ENCODE results near the gene ATP1A2.

Gene ATP1A2

GRCh38 chr1:160115545-160116282 is at the start of gene ATP1A2:
Gene ATP1A2, plus strand, starts transcription at chr1:160115759. Its CDS starts 103 bp downstream, at chr1:160115862.
- DNase-seq (ENCODE audit: low read depth, low spot score), result no peak

GRCh38 chr1:160066829-160067745 is 48.5 kb upstream of the ATP1A2 start:
- no peak for DNase-seq (ENCODE audit: low read depth, low spot score)

- DNase-seq (ENCODE audit: low read depth, low spot score), result no peak
Measured at GRCh38 chr1:160068225-160068624, 47.3 kb upstream of the ATP1A2 start.

GRCh38 chr1:160069460-160070231 is 45.9 kb upstream of the ATP1A2 start, which contains the start of gene KCNJ10:
Gene KCNJ10, minus strand, starts transcription at chr1:160070160. Its CDS starts 27,628 bp downstream, at chr1:160042532.
- no peak for DNase-seq (ENCODE audit: low read depth, low spot score)

GRCh38 chr1:160070243-160071163 is 45.1 kb upstream of the ATP1A2 start:
- DNase-seq (ENCODE audit: low read depth, low spot score), result no peak

GRCh38 chr1:160071289-160071688 is 44.3 kb upstream of the ATP1A2 start:
- no peak for DNase-seq (ENCODE audit: low read depth, low spot score)

DNA sequence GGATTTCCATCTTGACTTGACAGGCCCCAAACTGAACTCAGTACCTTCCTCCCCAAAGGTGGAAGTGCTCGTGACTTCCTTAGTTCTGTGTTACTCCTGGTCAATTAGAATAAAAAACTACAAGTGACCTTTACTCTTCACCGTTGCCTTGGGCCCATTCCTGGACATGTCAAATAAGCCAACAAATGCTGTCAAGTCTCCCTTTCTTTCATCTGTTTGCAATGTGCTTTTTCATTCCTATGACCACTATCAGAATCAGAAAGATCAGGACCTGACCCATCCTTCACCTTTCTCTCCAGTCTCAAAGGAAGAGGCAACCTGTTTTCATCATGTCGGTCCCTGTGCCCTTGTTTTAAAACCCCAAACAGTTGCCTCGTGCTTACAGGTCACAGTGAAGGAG is 40.7 kb upstream of the ATP1A2 start:
- DNase-seq (ENCODE audit: low read depth, low spot score), result no peak

DNA sequence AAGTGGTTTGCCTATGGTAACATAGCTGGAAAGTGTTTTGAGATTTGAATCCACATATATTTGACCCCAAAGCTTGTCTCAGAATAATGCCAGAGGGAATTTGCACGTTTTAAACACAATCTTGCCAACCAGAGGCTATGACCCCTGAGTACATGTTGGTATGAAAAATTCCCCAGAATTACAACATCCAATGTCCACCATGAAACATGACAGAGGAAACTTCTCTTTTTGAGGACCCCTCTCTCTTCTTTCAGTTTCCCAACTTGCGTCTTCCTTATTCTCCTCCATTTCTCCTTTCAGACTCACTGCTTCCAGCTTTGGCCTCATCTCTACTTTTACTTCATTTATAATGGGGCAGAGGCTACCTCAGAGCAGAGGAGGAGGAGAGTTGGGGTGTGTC is 39.7 kb upstream of the ATP1A2 start:
- DNase-seq (ENCODE audit: low read depth, low spot score), result no peak

GRCh38 chr1:160076295-160076694 is 39.3 kb upstream of the ATP1A2 start:
- no peak for DNase-seq (ENCODE audit: low read depth, low spot score)

DNA sequence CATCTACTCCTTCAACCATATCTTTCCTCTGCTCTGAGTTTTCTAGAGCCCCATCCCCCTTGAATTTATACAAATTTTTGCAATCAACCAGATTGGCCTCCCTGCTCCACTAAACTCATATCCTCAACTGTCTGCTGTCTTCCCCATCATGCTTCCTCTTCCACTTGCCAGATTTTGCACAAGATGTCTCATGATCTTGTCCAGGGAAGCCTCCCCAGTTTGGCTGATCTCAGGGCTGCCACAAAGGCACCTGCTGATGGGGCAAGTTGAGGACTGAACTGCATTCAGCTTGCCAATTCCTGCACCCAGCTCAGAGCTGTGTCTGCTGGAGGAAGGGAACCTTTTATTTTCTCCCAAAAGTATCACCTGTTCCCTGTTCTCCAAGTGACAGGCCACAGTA is 38.1 kb upstream of the ATP1A2 start:
- no peak for DNase-seq (ENCODE audit: low read depth, low spot score)

GRCh38 chr1:160078512-160079195 is 36.9 kb upstream of the ATP1A2 start:
- DNase-seq (ENCODE audit: low read depth, low spot score), result no peak

- no peak for DNase-seq (ENCODE audit: low read depth, low spot score)
Measured at GRCh38 chr1:160079448-160079847, 36.1 kb upstream of the ATP1A2 start.

DNA sequence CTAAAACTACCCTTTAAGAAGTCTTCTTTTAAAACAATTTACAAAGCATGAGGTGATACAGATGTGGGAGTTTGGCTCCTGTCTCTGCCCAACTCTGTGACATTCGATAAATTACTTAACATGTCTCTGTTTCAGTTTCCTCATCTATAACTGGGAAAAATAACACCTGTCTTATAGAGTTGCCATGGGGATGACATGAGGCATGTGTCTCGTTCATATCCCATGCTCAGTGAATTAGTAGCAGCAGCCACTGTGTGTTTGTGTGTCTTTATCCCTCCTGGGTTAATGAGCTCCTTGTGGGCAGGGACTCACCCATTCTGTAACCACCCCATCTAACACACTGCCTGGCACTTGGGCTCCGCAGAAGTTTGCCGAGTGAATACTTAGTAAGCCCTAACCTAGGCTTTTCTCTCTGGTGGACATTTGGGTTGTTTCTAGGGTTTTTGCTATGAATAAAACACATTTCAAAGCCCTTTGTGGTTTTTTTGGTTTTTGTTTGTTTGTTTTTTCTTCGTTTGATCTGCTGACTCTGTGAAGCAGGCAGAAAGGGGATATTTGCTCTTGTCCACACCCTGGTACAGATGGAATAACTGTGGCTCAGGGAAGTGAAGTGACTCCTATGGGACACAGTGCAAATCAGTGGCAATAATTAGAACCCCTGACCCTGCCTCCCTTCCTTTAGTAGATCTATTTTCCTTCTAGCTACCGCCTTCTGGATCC is 35.0 kb upstream of the ATP1A2 start:
- DNase-seq (ENCODE audit: low read depth, low spot score), result no peak

GRCh38 chr1:160081261-160081936 is 34.2 kb upstream of the ATP1A2 start, which contains the start of gene KCNJ9:
Gene KCNJ9, plus strand, starts transcription at chr1:160081538. Its CDS starts 2,493 bp downstream, at chr1:160084031.
- DNase-seq (ENCODE audit: low read depth, low spot score), result no peak

DNA sequence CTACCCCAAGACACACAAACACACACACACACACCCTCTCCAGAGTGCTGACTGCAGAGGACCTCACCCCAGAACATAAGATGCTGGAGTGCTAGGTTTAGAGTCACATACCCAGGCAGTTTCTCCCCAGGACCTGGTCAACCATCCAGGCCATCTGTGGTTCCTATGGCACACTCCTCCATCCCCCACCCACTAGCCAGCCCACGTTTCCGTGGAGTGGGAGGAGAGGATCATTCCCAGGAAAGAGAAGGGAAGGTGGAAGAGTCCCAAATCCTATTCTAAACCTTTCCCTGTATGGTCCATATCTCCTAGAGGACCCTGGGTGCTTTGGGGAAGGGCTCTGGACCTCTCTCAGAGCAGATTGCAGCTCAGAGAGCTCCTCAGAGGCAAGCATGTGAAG is 33.1 kb upstream of the ATP1A2 start:
- DNase-seq (ENCODE audit: low read depth, low spot score), result no peak

GRCh38 chr1:160082926-160083325 is 32.6 kb upstream of the ATP1A2 start:
- DNase-seq (ENCODE audit: low read depth, low spot score), result no peak

- DNase-seq (ENCODE audit: low read depth, low spot score), result no peak
Measured at GRCh38 chr1:160083968-160084770, 31.4 kb upstream of the ATP1A2 start.

- no peak for DNase-seq (ENCODE audit: low read depth, low spot score)
Measured at GRCh38 chr1:160084771-160085321, 30.7 kb upstream of the ATP1A2 start.
